CD4-positive, alpha-beta T cell (primary cell): ENCODE results near the gene BEGAIN. TPM values are rescaled to one million over a fixed set of nuclear protein-coding genes. Genes with fewer than 3 reads are reported as not detected.

Experiments used
- ATAC-seq: fragments of 200-7000 bp; cut with Tn5 transposase; one replicate; pipeline ENCODE4 v1.10.0; 2022; ENCODE audit warnings: mild to moderate bottlenecking; ENCODE audit not compliant: poor library complexity
- CTCF ChIA-PET: fragments of 350-600 bp; sonication (Branson Sonifier 250); formaldehyde crosslinking; loops from one replicate; lab custom pipeline; 2021; ENCODE audit warnings: antibody characterized with exemption, inconsistent platforms; lab: Charles Lee
- POLR2A ChIA-PET: fragments of 350-600 bp; sonication (Branson Sonifier 250); formaldehyde crosslinking; loops from one replicate; lab custom pipeline; 2021; ENCODE audit warnings: antibody characterized with exemption, inconsistent platforms; lab: Charles Lee
- DNase-seq, 14 experiments: peaks; one replicate each; pipeline ENCODE4 v3.0.0-alpha.2; 2013 to 2020; ENCODE audit warnings: mixed read lengths in 2 of 14
- H3K27ac ChIP-seq, 2 donors: one replicate each; pipeline versions ENCODE4 v1.5.1 to v1.7.0; 2013; ENCODE audit warnings: low read length in 2 of 2, low read depth in 1 of 2, mild to moderate bottlenecking in 1 of 2
- H3K27me3 ChIP-seq, 2 experiments: 1 replicate in 1 of 2; 2 replicates in 1 of 2; pipeline versions ENCODE4 v1.6.1 to v1.7.0; 2013; ENCODE audit warnings: low read length in 2 of 2, control low read depth in 1 of 2, mild to moderate bottlenecking in 1 of 2, moderate library complexity in 1 of 2; ENCODE audit not compliant: insufficient read depth in 2 of 2, control insufficient read depth in 1 of 2
- H3K36me3 ChIP-seq: one replicate; pipeline ENCODE4 v1.6.1; 2013; ENCODE audit warnings: low read length, control low read depth; ENCODE audit not compliant: insufficient read depth
- H3K4me1 ChIP-seq: one replicate; pipeline ENCODE4 v1.6.1; 2013; ENCODE audit warnings: low read length, control low read depth; ENCODE audit not compliant: insufficient read depth
- H3K4me3 ChIP-seq: one replicate; pipeline ENCODE4 v1.5.1; 2013; ENCODE audit warnings: mild to moderate bottlenecking, low read length, moderate library complexity
- H3K9me3 ChIP-seq, 2 experiments: 1 replicate in 1 of 2; 2 replicates in 1 of 2; pipeline versions ENCODE4 v1.6.1 to v1.7.0; 2013; ENCODE audit warnings: low read length in 2 of 2, mild to moderate bottlenecking in 2 of 2, control low read depth in 1 of 2, moderate library complexity in 1 of 2; ENCODE audit not compliant: control insufficient read depth in 1 of 2, insufficient read depth in 1 of 2
- H3K27ac Mint-ChIP-seq: one replicate; pipeline ENCODE4 v1.8.0; 2020; ENCODE audit warnings: mixed read lengths
- H3K27me3 Mint-ChIP-seq: one replicate; pipeline ENCODE4 v1.8.0; 2021; ENCODE audit warnings: mixed read lengths
- H3K36me3 Mint-ChIP-seq: one replicate; pipeline ENCODE4 v1.8.0; 2021; ENCODE audit warnings: low read depth, mixed read lengths
- H3K4me1 Mint-ChIP-seq: one replicate; pipeline ENCODE4 v1.8.0; 2021; ENCODE audit warnings: low read depth, mixed read lengths
- H3K4me3 Mint-ChIP-seq: one replicate; pipeline ENCODE4 v1.8.0; 2020; ENCODE audit warnings: mild to moderate bottlenecking, mixed read lengths
- H3K9me3 Mint-ChIP-seq: one replicate; pipeline ENCODE4 v1.8.0; 2020; ENCODE audit warnings: mixed read lengths
- intact Hi-C, 2 experiments: fragments of 100-400 bp; cut with DNase I in 1 of 2; cut with micrococcal nuclease in 1 of 2; formaldehyde crosslinking; loops; one replicate each; pipeline versions ENCODE4 v1.15.1 to v1.9.0; 2023 to 2025; cut with DNase I, micrococcal nuclease
- total RNA-seq, 174 experiments: library from RNA in 2 of 174; stranded (reverse) in 2 of 174; gene quantifications; one replicate each; pipeline ENCODE4 v1.2.3 and lab custom pipeline; 2021 to 2026
- TF ChIP-seq, protein P1 (sequence below): fragments of 200-600 bp; IDR thresholded peaks from one replicate; pipeline ENCODE4 v1.8.0; 2022; ENCODE audit warnings: antibody characterized with exemption, mild to moderate bottlenecking

The BEGAIN gene
- total RNA-seq, 2 experiments from 2014 or later: 1.5 to 2.0 TPM

DNA sequence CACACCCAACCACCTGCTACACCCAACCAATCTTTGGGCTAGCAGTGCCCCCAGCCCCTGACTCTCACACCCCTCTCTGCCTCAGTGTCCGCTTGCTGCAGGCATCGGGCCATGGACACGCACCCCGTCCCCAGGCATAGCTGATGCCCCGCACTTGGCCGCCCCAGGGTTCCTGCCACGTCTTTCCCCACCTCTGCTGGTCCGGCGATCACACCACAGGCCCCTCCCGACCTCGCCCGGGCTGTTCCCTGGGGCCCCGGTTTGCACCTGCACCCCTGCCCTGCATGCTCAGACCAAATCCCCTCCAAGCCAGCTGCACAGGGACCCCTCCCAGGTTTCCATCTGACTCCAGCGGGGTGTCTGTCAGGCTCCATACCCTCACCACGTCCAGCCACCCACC is 38.3 kb downstream of the BEGAIN start:
- H3K27ac Mint-ChIP-seq: peak overlapping the region; percentile 24

DNA sequence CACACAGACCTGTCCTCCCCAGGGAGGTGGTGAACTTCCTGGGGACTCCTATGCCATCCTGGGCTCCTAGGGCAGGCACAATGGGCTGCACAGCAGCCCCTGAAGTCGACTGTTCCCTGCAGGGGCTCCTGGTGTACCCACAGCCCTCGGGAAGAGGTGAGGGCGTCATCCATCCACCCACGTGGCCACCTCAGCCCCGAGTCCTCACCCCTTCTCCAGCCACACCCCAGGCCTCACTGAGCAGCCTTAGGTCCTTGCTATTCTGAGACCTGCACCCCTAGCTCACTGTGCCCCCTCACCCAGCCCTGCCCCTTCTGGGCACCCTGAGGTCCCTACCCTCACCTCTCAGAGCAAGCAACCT is 38.9 kb downstream of the BEGAIN start:
- H3K4me3 Mint-ChIP-seq: peak overlapping the region; percentile 78
- H3K27ac Mint-ChIP-seq: peak overlapping the region; percentile 74
- POLR2A ChIA-PET: interaction anchor here (2.2 kb wide), 1 partner anchor 98 kb away, joined by 8 read pairs; no protein-coding TSS in a partner anchor
- H3K27me3 ChIP-seq: no peaks in the 10 kb centered on the region
- peaks cover 43% of the 10 kb centered on the region for H3K4me1 ChIP-seq
- peak overlapping the region; percentile 58 for H3K4me3 ChIP-seq
- H3K27ac ChIP-seq: peak overlapping the region; percentile 38 to 79
- no peaks in the 10 kb centered on the region for H3K36me3 Mint-ChIP-seq
- TF ChIP-seq, protein P1, sequence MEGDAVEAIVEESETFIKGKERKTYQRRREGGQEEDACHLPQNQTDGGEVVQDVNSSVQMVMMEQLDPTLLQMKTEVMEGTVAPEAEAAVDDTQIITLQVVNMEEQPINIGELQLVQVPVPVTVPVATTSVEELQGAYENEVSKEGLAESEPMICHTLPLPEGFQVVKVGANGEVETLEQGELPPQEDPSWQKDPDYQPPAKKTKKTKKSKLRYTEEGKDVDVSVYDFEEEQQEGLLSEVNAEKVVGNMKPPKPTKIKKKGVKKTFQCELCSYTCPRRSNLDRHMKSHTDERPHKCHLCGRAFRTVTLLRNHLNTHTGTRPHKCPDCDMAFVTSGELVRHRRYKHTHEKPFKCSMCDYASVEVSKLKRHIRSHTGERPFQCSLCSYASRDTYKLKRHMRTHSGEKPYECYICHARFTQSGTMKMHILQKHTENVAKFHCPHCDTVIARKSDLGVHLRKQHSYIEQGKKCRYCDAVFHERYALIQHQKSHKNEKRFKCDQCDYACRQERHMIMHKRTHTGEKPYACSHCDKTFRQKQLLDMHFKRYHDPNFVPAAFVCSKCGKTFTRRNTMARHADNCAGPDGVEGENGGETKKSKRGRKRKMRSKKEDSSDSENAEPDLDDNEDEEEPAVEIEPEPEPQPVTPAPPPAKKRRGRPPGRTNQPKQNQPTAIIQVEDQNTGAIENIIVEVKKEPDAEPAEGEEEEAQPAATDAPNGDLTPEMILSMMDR: no peak
- DNase-seq (no peak), ATAC-seq (no peak)
- H3K36me3 ChIP-seq: no peaks in the 10 kb centered on the region
- no peaks in the 10 kb centered on the region for H3K27me3 Mint-ChIP-seq
- CTCF ChIA-PET: no interaction called here
- intact Hi-C loops: loop anchor here in 1 of 2 experiments (5.0 kb wide), 1 partner anchor 94 kb away; no protein-coding TSS in a partner anchor
- no peaks in the 10 kb centered on the region for H3K9me3 Mint-ChIP-seq
- peaks cover 24% of the 10 kb centered on the region for H3K4me1 Mint-ChIP-seq
- H3K9me3 ChIP-seq: no peaks in the 10 kb centered on the region

More for the DNA sequence above, 38.3 kb downstream of the BEGAIN start:
- Mint-ChIP-seq H3K27me3 (no peaks in the 10 kb centered on the region), H3K4me1 (peaks cover 24% of the 10 kb centered on the region), H3K36me3 (no peaks in the 10 kb centered on the region), H3K9me3 (no peaks in the 10 kb centered on the region), H3K4me3 (no peak overlapping the region)
- ATAC-seq (no peak), DNase-seq (no peak)
- POLR2A ChIA-PET: interaction anchor here (2.2 kb wide), 1 partner anchor 97 kb away, joined by 8 read pairs; no protein-coding TSS in a partner anchor
- CTCF ChIA-PET: no interaction called here
- H3K36me3 ChIP-seq: no peaks in the 10 kb centered on the region
- peaks cover 46% of the 10 kb centered on the region for H3K4me1 ChIP-seq
- no peak overlapping the region for H3K27ac ChIP-seq
- TF ChIP-seq, protein P1: no peak
- H3K9me3 ChIP-seq: no peaks in the 10 kb centered on the region
- H3K27me3 ChIP-seq: no peaks in the 10 kb centered on the region
- H3K4me3 ChIP-seq: no peak overlapping the region
- intact Hi-C loops: loop anchor here in 1 of 2 experiments (5.0 kb wide), 1 partner anchor 93 kb away; no protein-coding TSS in a partner anchor

DNA sequence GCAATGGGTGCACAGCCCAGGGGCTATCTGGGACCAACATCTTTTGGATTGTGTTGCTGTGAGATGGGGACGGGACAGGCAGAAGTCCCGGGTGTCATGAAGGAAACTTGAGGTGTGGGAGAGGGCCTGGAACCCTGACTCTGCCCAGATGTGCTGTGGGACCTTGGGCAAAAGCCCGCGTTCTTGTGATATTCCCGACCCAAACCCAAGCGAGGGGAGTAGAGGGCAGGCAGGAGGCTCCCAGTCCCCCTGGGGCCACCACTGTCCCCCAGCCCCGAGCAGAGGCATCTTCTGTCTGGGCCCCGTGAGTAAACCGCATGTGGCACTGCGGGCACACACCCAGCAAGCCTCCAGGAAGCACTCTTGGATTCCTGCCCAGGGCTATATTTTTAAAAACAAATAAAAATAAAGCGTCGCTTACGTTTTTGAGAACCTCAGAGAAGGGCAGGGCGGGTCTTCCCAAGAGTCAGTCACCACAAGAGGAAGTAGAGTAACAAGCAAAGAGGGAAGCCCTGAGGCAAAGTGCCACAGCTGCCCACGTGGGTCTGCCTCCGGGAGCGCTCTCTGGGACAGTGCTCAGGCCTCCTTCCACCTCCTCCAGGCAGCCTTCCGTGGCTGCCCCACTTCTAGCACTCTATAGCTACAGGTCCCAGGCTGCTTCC is 39.5 kb downstream of the BEGAIN start:
- CTCF ChIA-PET: no interaction called here
- peaks cover 43% of the 10 kb centered on the region for H3K4me1 ChIP-seq
- Mint-ChIP-seq H3K27ac (peak overlapping the region; percentile 74), H3K4me1 (peaks cover 24% of the 10 kb centered on the region), H3K36me3 (no peaks in the 10 kb centered on the region), H3K9me3 (no peaks in the 10 kb centered on the region), H3K4me3 (peak overlapping the region; percentile 78), H3K27me3 (no peaks in the 10 kb centered on the region)
- peak; percentile 50 for ATAC-seq
- peak overlapping the region; percentile 38 to 79 for H3K27ac ChIP-seq
- POLR2A ChIA-PET: interaction anchor here (2.2 kb wide), 1 partner anchor 98 kb away, joined by 8 read pairs; no protein-coding TSS in a partner anchor
- TF ChIP-seq, protein P1: no peak
- H3K9me3 ChIP-seq: no peaks in the 10 kb centered on the region
- H3K27me3 ChIP-seq: no peaks in the 10 kb centered on the region
- peak overlapping the region; percentile 58 for H3K4me3 ChIP-seq
- intact Hi-C loops: loop anchor here in 1 of 2 experiments (5.0 kb wide), 1 partner anchor 95 kb away; no protein-coding TSS in a partner anchor
- DNase-seq: peak in 10 of 14 experiments; percentile 26 to 91 (median 52)
- no peaks in the 10 kb centered on the region for H3K36me3 ChIP-seq
